Tibial artery (tissue), 4 donors: ENCODE data around the gene MYH16.
"Not testable (repeated sequence)": the region's sequence is repeated elsewhere in the genome, so short reads cannot be mapped to it uniquely, and the experiment has no call there.

Source experiments
- DNase-seq, 2 donors: peaks; one replicate each; pipeline ENCODE4 v3.0.0-alpha.2; 2019
- H3K27ac ChIP-seq, 2 donors: fragments of 200-600 bp; sonication (generic) in 1 of 2; 1 replicate in 1 of 2; 2 replicates in 1 of 2; pipeline ENCODE4 v1.5.1; 2018 to 2019; ENCODE audit warnings: mild to moderate bottlenecking in 1 of 2
- H3K27me3 ChIP-seq, 2 donors: fragments of 200-600 bp; sonication (generic) in 1 of 2; one replicate each; pipeline versions ENCODE4 v1.5.1 to v1.6.0; 2016 to 2019
- H3K36me3 ChIP-seq, 3 donors: fragments of 200-600 bp; sonication (generic) in 2 of 3; one replicate each; pipeline ENCODE4 v1.5.1; 2016 to 2019; ENCODE audit warnings: mild to moderate bottlenecking in 2 of 3
- H3K4me1 ChIP-seq, 4 donors: fragments of 200-600 bp; sonication (generic) in 2 of 4; 1 replicate in 3 of 4; 2 replicates in 1 of 4; pipeline ENCODE4 v1.5.1; 2016 to 2019
- H3K4me3 ChIP-seq, 2 donors: fragments of 200-600 bp; sonication (generic) in 1 of 2; 1 replicate in 1 of 2; 2 replicates in 1 of 2; pipeline ENCODE4 v1.5.1; 2018 to 2019; ENCODE audit warnings: mild to moderate bottlenecking in 2 of 2
- H3K9me3 ChIP-seq, 3 donors: fragments of 200-600 bp; sonication (generic) in 1 of 3; one replicate each; pipeline ENCODE4 v1.5.1; 2016 to 2019
- CTCF ChIP-seq, 2 experiments: fragments of 200-600 bp in 1 of 2; fragments of 450-650 bp in 1 of 2; IDR thresholded peaks; one replicate each; pipeline ENCODE4 v1.5.1; 2017 to 2019; ENCODE audit warnings: antibody characterized with exemption in 2 of 2, mild to moderate bottlenecking in 1 of 2, moderate library complexity in 1 of 2
- intact Hi-C: fragments of 100-400 bp; cut with DNase I; formaldehyde crosslinking; loops from one replicate; pipeline ENCODE4 v1.15.0; 2023; ENCODE audit warnings: low total_unique reads

Gene MYH16

GRCh38 chr7:99272476-99273045, at the start of gene MYH16:
Gene MYH16, plus strand, starts transcription at chr7:99272839.
- DNase-seq: no peak
- no peak within 1 kb of the TSS for H3K27ac ChIP-seq
- no peak for TF ChIP-seq CTCF (IDR thresholded peaks at IDR 0.05)
- H3K27me3 ChIP-seq: no peaks in the 10 kb centered on the region
- no peaks in the 10 kb centered on the region for H3K36me3 ChIP-seq
- H3K9me3 ChIP-seq: no peaks in the 10 kb centered on the region
- no peak within 1 kb of the TSS for H3K4me3 ChIP-seq
- peaks cover 0 to 14% (median 10%) of the 10 kb centered on the region in 4 donors for H3K4me1 ChIP-seq
- intact Hi-C loops: no loop called here

- DNase-seq: peak; percentile 61 to 90
- peak overlapping the region; percentile 69 to 76 for H3K27ac ChIP-seq
- intact Hi-C loops: loop anchor here (5.0 kb wide), 1 partner anchor 182 kb away; no protein-coding TSS in a partner anchor
Measured at GRCh38 chr7:99224263-99224898, 48.3 kb upstream of the MYH16 start.

GRCh38 chr7:99224899-99225265, 47.8 kb upstream of the MYH16 start:
- no peak for DNase-seq
- Histone ChIP-seq H3K27me3 (no peaks in the 10 kb centered on the region), H3K36me3 (no peaks in the 10 kb centered on the region), H3K4me1 (peaks cover 0 to 17% (median 4%) of the 10 kb centered on the region in 4 donors), H3K9me3 (no peaks in the 10 kb centered on the region), H3K27ac (peak overlapping the region; percentile 69 to 76), H3K4me3 (peak overlapping the region; percentile 3 to 8)
- intact Hi-C loops: loop anchor here (5.0 kb wide), 1 partner anchor 183 kb away; no protein-coding TSS in a partner anchor
- no peak for TF ChIP-seq CTCF (IDR thresholded peaks at IDR 0.05)

More at GRCh38 chr7:99224263-99224898, 48.3 kb upstream of the MYH16 start:
- not testable (repeated sequence) for H3K9me3 ChIP-seq, H3K36me3 ChIP-seq, H3K27me3 ChIP-seq
- peak overlapping the region; percentile 3 to 8 for H3K4me3 ChIP-seq
- peaks cover 0 to 17% (median 4%) of the 10 kb centered on the region in 4 donors for H3K4me1 ChIP-seq

- H3K27ac ChIP-seq: no peak overlapping the region
- H3K36me3 ChIP-seq: no peaks in the 10 kb centered on the region
- no peak for DNase-seq
- TF ChIP-seq CTCF (IDR thresholded peaks at IDR 0.05): no peak
- H3K9me3 ChIP-seq: no peaks in the 10 kb centered on the region
- H3K27me3 ChIP-seq: no peaks in the 10 kb centered on the region
- intact Hi-C loops: no loop called here
- peaks cover 0 to 13% (median 4%) of the 10 kb centered on the region in 4 donors for H3K4me1 ChIP-seq
- no peak overlapping the region for H3K4me3 ChIP-seq
Measured at GRCh38 chr7:99229234-99229633, 43.4 kb upstream of the MYH16 start.

- Histone ChIP-seq H3K27ac (no peak overlapping the region), H3K36me3 (no peaks in the 10 kb centered on the region), H3K27me3 (no peaks in the 10 kb centered on the region), H3K4me3 (no peak overlapping the region), H3K4me1 (no peaks in the 10 kb centered on the region), H3K9me3 (no peaks in the 10 kb centered on the region)
- intact Hi-C loops: no loop called here
- DNase-seq: no peak
- TF ChIP-seq CTCF (IDR thresholded peaks at IDR 0.05): no peak
Measured at GRCh38 chr7:99232082-99232770, 40.4 kb upstream of the MYH16 start.

GRCh38 chr7:99232955-99233354, 39.7 kb upstream of the MYH16 start:
- intact Hi-C loops, H3K9me3 ChIP-seq, H3K27ac ChIP-seq, H3K36me3 ChIP-seq, H3K27me3 ChIP-seq, H3K4me3 ChIP-seq, DNase-seq, H3K4me1 ChIP-seq: not testable (repeated sequence)
